ENCODE data around the gene BRI3.
"Not testable (repeated sequence)": the region's sequence is repeated elsewhere in the genome, so short reads cannot be mapped to it uniquely, and the experiment has no call there.

Gene BRI3

DNA sequence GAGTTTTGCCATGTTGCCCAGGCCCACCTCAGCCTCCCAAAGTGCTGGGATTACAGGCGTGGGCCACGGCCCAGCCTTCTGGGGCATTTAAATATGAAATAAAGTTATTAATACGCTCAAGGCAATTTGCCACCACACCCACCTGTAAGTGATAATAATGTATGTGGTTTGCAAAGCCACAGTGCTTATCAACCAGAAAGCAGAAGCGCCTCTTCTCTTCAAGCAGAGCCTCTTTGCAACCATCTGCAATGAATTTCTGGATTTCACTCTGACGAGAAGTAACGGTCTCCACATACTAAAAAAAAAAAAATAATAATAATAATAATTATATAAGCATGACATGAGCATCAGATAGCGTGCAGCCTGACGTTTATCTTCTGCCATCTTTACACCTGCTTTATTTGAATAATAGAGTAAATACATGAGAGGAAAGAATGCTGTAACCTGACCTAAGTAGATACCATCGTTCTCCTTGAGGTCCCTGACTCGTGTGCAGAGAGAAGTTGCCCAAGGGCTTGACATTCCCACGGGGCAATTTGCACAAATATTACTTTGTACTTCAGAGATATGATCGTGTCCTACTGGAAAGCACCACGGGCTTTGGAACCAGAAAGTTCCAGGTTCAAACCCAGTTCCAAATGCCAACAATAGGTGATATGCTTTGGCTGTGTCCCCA, 34.0 kb downstream of the BRI3 start:
- DNase-seq: no peak

DNA sequence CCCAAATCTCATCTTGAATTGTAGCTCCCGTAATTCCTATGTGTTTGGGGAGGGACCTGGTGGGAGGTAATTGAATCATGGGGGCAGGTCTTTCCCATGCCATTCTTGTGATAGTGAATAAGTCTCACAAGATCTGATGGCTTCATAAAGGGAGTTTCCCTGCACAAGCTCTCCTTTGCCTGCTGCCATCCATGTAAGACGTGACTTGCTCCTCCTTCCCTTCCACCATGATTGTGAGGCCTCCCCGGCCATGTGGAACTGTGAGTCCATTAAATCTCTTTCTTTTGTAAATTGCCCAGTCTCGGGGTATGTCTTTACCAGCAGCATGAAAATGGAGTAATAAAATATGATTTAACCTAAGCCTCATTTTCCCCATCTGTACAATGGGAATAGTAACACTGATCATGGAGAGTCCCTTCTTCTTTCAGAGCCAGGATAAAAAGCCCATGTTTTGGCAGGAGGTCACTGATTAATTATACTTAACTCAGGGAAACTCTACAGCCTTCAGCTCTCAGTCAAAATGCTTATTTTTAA, 34.6 kb downstream of the BRI3 start:
- not testable (repeated sequence) for DNase-seq

DNA sequence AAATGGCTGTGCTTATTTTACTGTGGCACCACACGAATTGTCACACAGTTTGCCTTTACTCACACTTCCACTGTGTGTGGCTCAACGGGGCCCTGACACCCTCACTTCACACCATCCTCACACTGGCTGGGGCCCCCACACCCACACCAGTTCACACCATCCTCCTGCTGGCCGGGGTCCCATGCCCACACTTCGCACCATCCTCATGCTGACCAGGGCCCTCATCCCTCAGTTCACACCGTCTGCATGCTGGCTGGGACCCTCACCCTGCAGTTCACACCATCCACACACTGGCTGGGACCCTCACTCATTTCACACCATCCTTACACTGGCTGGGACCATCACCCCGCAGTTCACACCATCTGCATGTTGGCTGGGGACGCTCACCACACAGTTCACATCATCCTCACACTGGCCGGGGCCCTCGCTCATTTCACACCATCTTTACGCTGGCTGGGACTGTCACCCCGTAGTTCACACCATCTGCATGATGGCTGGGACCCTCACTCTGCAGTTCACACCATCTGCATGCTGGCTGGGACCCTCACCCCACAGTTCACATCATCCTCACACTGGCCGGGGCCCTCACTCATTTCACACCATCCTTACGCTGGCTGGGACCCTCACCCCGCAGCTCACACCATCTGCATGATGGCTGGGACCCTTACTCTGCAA, 36.0 kb downstream of the BRI3 start:
- DNase-seq: no peak

DNA sequence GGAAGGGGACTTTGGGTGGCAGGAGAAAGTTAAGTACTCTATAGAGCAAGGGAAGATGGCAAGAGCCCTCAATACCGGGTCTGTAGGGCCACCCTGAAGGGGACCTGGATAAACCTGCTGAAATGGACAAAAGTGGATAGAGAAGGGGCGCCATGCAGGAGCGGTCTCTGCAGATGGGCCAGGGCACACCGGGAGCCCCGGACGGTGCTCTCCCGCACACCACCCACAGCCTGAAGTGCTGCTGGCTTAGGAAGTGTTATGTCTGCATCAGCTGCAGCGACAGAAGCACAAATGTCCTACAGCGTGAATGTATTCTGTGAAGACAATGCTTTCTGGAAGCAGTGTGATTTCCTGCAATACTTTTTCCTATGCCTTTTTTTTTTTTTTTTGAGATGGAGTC, 37.7 kb downstream of the BRI3 start:
- no peak for DNase-seq

DNA sequence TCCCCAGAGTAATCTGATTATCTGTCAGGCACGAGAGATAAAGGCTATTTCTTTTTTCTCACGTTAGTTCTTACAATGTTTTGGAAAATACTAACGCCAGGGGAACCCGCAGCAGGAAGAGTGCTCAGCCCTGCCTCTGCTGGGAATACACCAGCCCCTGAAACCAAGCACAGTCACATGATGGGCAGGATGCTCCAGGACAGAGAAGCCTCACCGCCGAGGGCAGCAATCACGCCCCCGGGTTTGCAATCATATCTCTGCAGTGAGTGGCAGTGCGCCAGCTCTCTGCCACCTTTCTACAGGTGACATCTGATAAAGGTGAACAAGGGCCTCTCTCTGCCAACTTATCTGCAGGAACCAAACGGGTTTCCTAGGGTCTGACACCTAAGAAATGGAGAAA, 39.8 kb downstream of the BRI3 start:
- DNase-seq: no peak

DNA sequence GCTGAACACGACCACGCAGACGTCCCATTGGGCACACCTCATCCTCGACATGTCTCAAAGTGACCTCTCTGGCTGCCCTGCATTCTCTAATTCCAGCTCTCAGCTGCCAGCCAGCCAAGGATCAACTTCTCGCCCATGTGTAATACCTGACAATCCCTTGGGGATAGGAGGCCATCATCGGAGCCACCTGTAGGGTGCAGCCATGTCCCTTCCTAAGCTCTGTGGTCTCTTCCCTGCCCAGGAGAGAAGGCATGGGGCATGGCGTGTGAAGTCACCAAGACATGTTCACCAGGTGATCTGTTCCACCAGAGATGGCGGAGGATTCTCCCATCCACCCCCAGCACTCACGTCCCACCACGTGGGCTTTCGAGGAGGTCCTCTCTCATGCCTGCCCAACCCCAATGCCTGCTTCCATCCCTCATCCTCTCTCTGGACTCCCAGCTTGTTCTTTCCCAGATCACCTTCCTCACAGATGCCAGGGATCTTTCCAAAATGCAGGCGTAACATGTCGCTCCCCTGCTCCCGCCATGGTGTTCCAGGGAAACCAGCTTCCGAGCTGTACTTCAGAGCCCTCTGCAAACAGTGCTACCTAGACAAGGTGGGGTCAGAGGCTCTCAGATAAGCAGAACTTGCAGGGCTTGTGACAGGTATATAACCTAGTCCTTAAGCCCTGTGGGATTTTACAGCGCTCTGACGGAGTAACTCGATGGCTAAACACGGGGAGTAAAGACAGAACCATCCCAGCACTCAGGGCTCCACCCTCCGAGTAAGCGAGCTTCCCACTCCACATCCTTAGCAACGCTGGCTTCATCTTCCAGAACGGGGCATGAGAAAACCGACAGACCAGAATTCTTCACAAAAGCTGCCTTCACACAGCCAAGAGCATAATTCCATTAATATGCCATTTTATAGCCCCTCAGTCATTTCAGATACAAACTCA, 41.1 kb downstream of the BRI3 start:
- DNase-seq: no peak

DNA sequence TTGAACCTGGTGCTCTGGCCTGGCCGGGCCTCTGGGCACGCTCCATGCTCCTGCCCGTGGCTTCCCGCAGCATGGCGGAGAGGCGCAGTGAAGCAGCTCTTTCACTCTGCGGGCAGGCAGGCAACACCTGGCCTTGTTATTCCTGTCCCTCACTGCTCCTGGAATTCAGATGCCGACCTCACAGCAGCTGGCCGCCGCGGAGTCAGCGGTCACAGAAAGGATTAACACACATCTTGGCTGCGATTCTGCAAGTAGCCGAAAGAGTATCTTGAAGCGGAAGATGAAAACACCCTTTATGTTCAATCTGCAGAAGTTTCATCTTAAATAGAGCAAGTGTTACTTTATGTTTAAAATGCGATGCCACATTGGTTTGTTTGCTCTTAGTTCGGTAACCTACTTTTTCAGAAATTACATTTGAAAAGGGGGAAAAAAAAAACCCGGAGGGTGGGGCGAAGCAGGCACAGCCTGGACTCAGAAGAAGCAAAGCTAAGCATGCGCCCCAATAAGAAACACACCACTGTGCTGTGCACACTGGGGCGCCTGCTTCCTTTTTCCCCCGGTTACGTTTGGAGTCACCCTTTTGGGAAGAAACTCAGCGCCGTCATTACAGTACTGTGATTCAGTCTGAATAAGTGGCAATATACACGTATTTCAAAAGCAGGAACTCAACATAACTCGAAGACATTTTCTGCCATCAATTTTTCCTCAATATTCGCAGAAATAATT, 42.3 kb downstream of the BRI3 start:
- no peak for DNase-seq

DNA sequence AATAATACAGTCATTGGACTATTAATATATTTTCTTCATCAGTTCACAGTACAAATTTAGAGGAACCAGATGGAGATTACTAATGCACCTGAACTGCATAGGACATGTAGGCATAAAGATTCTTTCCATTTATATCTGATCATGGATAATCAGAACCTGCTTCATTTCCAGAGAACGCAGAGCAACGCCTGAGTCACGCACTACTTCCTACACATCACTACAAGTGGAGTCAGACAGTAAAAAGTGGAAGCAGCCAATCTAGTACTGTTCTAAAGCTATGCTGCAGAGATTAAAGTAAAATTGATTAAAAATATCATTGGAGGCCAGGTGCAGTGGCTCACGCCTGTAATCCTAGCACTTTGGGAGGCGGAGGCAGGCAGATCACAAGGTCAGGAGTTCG, 43.3 kb downstream of the BRI3 start:
- DNase-seq: no peak

DNA sequence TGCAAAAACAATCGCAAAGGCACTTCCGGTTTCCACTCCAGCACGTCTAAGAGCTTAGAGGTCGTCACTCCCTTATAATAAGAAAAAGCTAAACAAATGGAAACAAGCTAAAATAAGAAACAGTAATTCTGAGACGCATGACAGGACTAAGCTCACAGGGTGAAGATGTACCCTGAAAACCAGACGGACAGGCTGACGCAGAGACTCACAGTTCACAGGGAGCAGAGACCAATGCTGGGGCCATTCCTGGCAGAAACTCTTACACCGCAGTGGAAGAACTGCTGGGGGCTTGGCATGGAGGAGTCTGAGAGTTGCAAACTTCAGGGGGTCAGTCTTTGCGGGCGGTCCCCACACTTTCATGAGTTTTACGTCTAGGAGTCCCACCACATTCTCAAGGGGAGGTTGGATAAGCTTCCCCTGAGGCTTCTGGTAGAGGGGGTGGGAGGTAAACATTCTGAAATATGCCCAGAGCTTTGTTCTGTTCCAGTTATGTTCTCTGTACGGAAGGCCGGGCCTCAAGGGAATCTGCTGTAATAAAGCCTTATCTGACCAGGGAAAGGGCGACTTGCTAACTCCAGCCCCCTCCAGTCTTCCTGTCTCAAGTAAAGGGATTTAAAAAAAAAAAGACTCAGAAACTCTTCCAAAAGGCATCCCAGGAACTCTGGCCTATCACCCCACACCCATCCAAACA, 47.8 kb downstream of the BRI3 start:
- DNase-seq: no peak

DNA sequence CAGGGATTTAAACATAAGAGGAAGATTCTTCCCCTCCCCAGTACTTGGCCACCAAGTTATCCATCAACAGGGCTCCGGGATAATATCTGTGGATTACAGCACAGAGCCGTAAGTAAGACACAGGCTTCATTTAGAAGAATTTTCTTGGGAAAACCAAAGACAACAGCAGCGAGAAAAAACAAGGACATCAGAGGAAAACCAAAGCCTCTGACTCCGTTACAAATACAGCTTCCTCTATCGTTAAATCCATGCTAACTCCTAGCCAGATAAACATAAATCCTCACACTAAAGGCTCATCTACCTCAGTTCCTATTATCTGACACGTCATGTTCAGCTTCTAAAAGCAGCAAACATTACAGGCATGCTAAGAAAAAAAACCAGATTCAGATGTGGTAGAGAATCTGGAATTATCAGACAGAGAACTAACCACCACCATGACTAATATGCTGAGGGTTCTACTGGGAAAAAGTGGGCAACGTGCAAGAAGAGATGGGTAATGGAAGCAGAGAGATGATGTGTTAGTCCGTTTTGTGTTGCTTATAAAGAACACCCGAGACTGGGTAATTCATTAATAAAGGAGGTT, 48.4 kb downstream of the BRI3 start:
- DNase-seq: no peak

DNA sequence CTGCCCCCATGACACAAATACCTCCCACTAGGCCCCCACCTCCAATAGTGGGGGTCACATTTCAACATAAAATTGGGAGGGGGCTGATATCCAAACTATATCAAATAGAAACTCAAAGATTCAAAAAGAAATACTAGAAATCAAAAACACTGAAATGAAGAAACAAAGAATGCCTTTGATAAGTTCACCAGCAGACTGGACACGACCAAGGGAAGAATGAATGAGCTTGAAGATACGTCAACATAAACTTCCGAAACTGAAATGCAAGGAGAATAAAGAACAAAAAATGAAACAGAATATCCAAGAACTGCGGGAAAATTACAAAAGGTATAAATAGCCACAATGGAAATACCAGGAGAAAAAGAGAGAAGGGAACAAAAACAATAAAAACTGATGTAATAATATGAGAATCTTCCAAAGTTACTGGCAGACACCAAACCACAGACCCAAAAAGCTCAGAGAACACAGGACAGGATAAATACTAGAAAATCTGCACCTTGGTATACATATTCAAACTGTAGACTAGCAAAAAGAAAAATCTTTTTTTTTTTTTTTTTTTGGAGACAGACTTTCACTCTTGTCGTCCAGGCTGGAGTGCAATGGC, 49.5 kb downstream of the BRI3 start:
- no peak for DNase-seq

DNA sequence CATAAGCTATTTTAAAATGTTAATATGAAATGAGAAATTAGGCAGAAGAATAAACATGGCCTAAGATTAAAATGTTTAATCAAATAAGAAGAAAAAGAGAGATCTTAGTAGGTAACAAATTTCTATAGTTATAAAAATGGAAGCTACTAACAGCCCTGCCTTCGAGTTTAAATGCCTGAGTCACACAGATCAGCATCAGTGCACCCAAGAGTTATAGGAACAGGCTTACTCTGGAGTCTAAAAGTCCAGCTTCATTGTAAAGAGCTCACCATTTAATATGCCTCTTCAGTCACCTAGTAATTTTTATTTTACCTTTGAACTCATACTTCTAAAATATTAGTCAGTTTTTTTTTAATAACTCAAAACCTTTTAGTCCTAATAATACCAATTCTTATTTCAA, 52.6 kb downstream of the BRI3 start:
- DNase-seq: no peak

DNA sequence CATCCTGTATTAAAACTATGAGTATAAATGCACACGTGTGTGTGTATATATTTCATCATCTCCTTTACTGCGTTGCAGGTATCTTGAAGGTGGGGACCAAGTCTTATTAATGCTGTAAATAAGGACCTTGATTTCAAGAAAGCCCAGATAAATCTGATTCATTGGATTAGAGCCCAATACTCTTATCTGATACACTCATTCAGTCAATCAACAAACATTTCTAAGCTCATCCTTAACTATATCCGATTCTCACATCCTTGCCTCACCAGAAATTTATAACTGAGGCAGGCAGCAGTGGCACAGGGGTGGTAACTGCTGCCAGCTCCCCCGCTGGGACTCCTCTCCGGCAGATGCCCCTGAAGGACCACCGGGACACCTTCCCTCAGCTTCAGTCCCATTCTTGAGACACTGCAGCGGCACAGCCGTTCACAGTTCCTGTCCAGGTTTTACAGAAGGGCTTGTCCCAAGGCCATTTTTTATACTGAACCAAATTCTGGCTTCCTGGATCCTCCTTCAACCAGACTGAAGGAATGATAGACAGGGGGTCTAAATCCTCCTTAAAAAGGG, 54.0 kb downstream of the BRI3 start:
- DNase-seq: no peak

DNA sequence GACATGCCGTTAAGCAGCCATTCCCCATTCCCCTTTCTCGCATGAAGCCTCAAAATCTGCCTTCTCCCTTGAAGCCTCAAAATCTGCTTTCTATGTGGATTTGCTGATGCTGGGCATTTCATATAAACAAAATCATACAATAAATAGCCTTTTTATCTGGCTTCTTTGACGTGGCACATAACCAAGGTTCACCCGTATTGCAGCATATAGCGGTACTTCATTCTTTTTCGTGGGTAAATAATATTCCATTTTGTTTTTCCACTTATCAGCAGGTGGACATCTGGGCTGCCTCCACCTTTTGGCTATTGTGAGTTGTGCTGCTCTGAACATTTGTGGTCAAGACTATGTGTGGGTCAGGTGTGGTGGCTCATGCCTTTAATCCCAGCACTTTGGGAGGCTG, 57.0 kb downstream of the BRI3 start:
- DNase-seq: no peak

DNA sequence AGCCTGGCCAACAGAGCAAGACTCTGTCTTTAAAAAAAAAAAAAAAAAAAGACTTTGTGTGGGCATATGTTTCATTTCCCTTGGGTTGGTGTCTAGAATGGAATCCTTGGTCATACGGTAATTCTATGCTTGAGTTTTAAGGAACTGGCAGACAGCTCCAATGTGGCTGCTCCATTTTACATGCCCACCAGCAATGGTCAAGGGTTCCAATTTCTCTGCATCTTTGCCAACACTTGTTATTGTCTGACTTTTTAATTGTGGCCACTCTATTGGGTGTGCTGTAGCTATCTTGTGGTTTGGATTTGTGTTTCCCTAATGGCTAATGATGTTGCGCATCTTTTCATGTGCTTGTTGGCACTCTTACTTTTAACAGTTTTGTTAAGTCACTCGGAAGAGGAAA, 57.6 kb downstream of the BRI3 start:
- DNase-seq: no peak

DNA sequence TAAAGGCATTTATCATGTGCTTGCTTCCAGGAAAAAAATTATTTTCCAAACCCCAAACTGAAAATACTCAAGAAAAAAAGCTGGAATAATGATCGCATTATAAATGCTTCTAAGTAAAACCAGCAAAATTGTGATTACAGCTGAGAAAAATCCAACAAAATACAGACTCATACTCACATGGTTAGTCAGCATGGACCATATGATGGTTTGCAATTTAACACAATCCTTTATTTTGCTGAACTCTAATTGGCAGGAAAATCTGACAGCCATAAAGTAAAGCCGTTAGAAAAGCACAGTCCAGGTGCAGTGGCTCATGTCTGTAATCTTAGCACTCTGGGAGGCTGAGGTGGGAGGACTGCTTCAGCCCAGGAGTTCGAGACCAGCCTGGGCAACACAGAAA, 59.6 kb downstream of the BRI3 start:
- DNase-seq: no peak

All from T-helper 1 cell (primary cell).